ENCODE results near the gene NFKBIZ.
A peak's percentile ranks its signal among the peaks of the same experiment; 100 is the strongest.
"Not testable (repeated sequence)": the region's sequence is repeated elsewhere in the genome, so short reads cannot be mapped to it uniquely, and the experiment has no call there.

NFKBIZ gene

GRCh38 chr3:101851850-101852714, 2.8 kb downstream of the NFKBIZ start:
- peak; percentile 23 for DNase-seq

- DNase-seq: no peak
Observed at GRCh38 chr3:101852983-101853840, 3.9 kb downstream of the NFKBIZ start.

GRCh38 chr3:101853982-101854381, 4.7 kb downstream of the NFKBIZ start:
- no peak for DNase-seq

- DNase-seq: no peak
Observed at GRCh38 chr3:101854608-101855304, 5.4 kb downstream of the NFKBIZ start.

- DNase-seq: no peak
Observed at GRCh38 chr3:101857301-101857741, 8.0 kb downstream of the NFKBIZ start.

- no peak for DNase-seq
Observed at GRCh38 chr3:101858464-101859030, 9.2 kb downstream of the NFKBIZ start.

- no peak for DNase-seq
Observed at GRCh38 chr3:101859882-101860448, 10.7 kb downstream of the NFKBIZ start.

- peak; percentile 30 for DNase-seq
Observed at GRCh38 chr3:101861212-101861788, 12.0 kb downstream of the NFKBIZ start.

GRCh38 chr3:101861789-101862415, 12.6 kb downstream of the NFKBIZ start:
- DNase-seq: no peak

- DNase-seq: no peak
Observed at GRCh38 chr3:101862416-101863165, 13.3 kb downstream of the NFKBIZ start.

GRCh38 chr3:101864926-101865325, 15.6 kb downstream of the NFKBIZ start:
- not testable (repeated sequence) for DNase-seq

- DNase-seq: no peak
Observed at GRCh38 chr3:101865751-101866509, 16.6 kb downstream of the NFKBIZ start.

GRCh38 chr3:101867511-101867910, 18.2 kb downstream of the NFKBIZ start:
- DNase-seq: no peak

- DNase-seq: no peak
Observed at GRCh38 chr3:101867996-101868395, 18.7 kb downstream of the NFKBIZ start.

GRCh38 chr3:101868534-101869464, 19.5 kb downstream of the NFKBIZ start:
- no peak for DNase-seq

- DNase-seq: no peak
Observed at GRCh38 chr3:101870138-101870537, 20.8 kb downstream of the NFKBIZ start.

- no peak for DNase-seq
Observed at GRCh38 chr3:101873619-101874018, 24.3 kb downstream of the NFKBIZ start.

GRCh38 chr3:101876142-101876541, 26.8 kb downstream of the NFKBIZ start:
- no peak for DNase-seq

GRCh38 chr3:101878589-101878988, 29.3 kb downstream of the NFKBIZ start:
- no peak for DNase-seq
